GM21619 (cell line): ENCODE measurements around the gene PLEKHG7.

Source experiments
- ATAC-seq: cut with Tn5 transposase; IDR thresholded peaks from one replicate; pipeline ENCODE4 v1.9.1; 2021; ENCODE audit not compliant: unreplicated experiment

Gene PLEKHG7

GRCh38 chr12:92706594-92706993, 3.8 kb downstream of the PLEKHG7 start:
- no peak for ATAC-seq

GRCh38 chr12:92707926-92708325, 5.1 kb downstream of the PLEKHG7 start:
- ATAC-seq, result no peak

GRCh38 chr12:92715625-92716024, 12.8 kb downstream of the PLEKHG7 start:
- ATAC-seq, result no peak

- ATAC-seq, result no peak
Observed at GRCh38 chr12:92717202-92717601, 14.4 kb downstream of the PLEKHG7 start.

GRCh38 chr12:92718483-92718990, 15.7 kb downstream of the PLEKHG7 start:
- ATAC-seq, result no peak

- no peak for ATAC-seq
Observed at GRCh38 chr12:92719674-92720073, 16.9 kb downstream of the PLEKHG7 start.

- ATAC-seq, result no peak
Observed at GRCh38 chr12:92721130-92721529, 18.3 kb downstream of the PLEKHG7 start.

- ATAC-seq, result no peak
Observed at GRCh38 chr12:92721656-92722055, 18.9 kb downstream of the PLEKHG7 start.

GRCh38 chr12:92722897-92723296, 20.1 kb downstream of the PLEKHG7 start:
- no peak for ATAC-seq

GRCh38 chr12:92726850-92727249, 24.1 kb downstream of the PLEKHG7 start:
- ATAC-seq, result no peak

GRCh38 chr12:92729773-92730305, 27.1 kb downstream of the PLEKHG7 start:
- no peak for ATAC-seq

GRCh38 chr12:92730758-92731157, 28.0 kb downstream of the PLEKHG7 start:
- no peak for ATAC-seq

- ATAC-seq, result no peak
Observed at GRCh38 chr12:92732216-92732615, 29.4 kb downstream of the PLEKHG7 start.

- no peak for ATAC-seq
Observed at GRCh38 chr12:92732716-92733115, 29.9 kb downstream of the PLEKHG7 start.

- no peak for ATAC-seq
Observed at GRCh38 chr12:92733181-92733580, 30.4 kb downstream of the PLEKHG7 start.

GRCh38 chr12:92733661-92734060, 30.9 kb downstream of the PLEKHG7 start:
- ATAC-seq, result no peak

GRCh38 chr12:92735131-92735721, 32.4 kb downstream of the PLEKHG7 start:
- no peak for ATAC-seq

GRCh38 chr12:92736605-92737004, 33.8 kb downstream of the PLEKHG7 start:
- ATAC-seq, result no peak

GRCh38 chr12:92737855-92738850, 35.4 kb downstream of the PLEKHG7 start:
- ATAC-seq, result no peak

GRCh38 chr12:92739113-92739512, 36.3 kb downstream of the PLEKHG7 start:
- no peak for ATAC-seq

GRCh38 chr12:92740411-92740810, 37.6 kb downstream of the PLEKHG7 start:
- no peak for ATAC-seq

GRCh38 chr12:92743026-92743425, 40.2 kb downstream of the PLEKHG7 start:
- ATAC-seq, result no peak
